HG02973 (cell line): ENCODE measurements around the gene TMEFF2.
"Not testable (repeated sequence)": the region's sequence is repeated elsewhere in the genome, so short reads cannot be mapped to it uniquely, and the experiment has no call there.

ENCODE experiments used
- ATAC-seq: cut with Tn5 transposase; IDR thresholded peaks from one replicate; pipeline ENCODE4 v1.9.1; 2021; ENCODE audit warnings: moderate library complexity; ENCODE audit not compliant: unreplicated experiment

Gene TMEFF2

GRCh38 chr2:192130312-192130711 is 64.4 kb downstream of the TMEFF2 start:
- not testable (repeated sequence) for ATAC-seq

- ATAC-seq = no peak
Measured at GRCh38 chr2:192128655-192129054, 66.1 kb downstream of the TMEFF2 start.

GRCh38 chr2:192127434-192127833 is 67.3 kb downstream of the TMEFF2 start:
- ATAC-seq = no peak

- ATAC-seq = no peak
Measured at GRCh38 chr2:192126912-192127311, 67.8 kb downstream of the TMEFF2 start.

- no peak for ATAC-seq
Measured at GRCh38 chr2:192126426-192126825, 68.3 kb downstream of the TMEFF2 start.

GRCh38 chr2:192124571-192124970 is 70.2 kb downstream of the TMEFF2 start:
- no peak for ATAC-seq

GRCh38 chr2:192123847-192124246 is 70.9 kb downstream of the TMEFF2 start:
- no peak for ATAC-seq

GRCh38 chr2:192122946-192123345 is 71.8 kb downstream of the TMEFF2 start:
- ATAC-seq = no peak

- ATAC-seq = no peak
Measured at GRCh38 chr2:192122141-192122540, 72.6 kb downstream of the TMEFF2 start.

- ATAC-seq = no peak
Measured at GRCh38 chr2:192119536-192119935, 75.2 kb downstream of the TMEFF2 start.

- ATAC-seq = no peak
Measured at GRCh38 chr2:192117705-192118104, 77.0 kb downstream of the TMEFF2 start.

GRCh38 chr2:192111536-192111935 is 83.2 kb downstream of the TMEFF2 start:
- not testable (repeated sequence) for ATAC-seq

- ATAC-seq = no peak
Measured at GRCh38 chr2:192099742-192100141, 95.0 kb downstream of the TMEFF2 start.

GRCh38 chr2:192098814-192099491 is 95.8 kb downstream of the TMEFF2 start:
- ATAC-seq = peak; percentile 80

- no peak for ATAC-seq
Measured at GRCh38 chr2:192091476-192091875, 103.3 kb downstream of the TMEFF2 start.

GRCh38 chr2:192090911-192091310 is 103.8 kb downstream of the TMEFF2 start:
- ATAC-seq = no peak

- no peak for ATAC-seq
Measured at GRCh38 chr2:192087398-192087958, 107.3 kb downstream of the TMEFF2 start.

- no peak for ATAC-seq
Measured at GRCh38 chr2:192082121-192082520, 112.6 kb downstream of the TMEFF2 start.

GRCh38 chr2:192080096-192080495 is 114.6 kb downstream of the TMEFF2 start:
- not testable (repeated sequence) for ATAC-seq

- no peak for ATAC-seq
Measured at GRCh38 chr2:192073878-192074277, 120.9 kb downstream of the TMEFF2 start.

GRCh38 chr2:192072778-192073177 is 122.0 kb downstream of the TMEFF2 start:
- ATAC-seq = no peak

GRCh38 chr2:192072261-192072660 is 122.5 kb downstream of the TMEFF2 start:
- no peak for ATAC-seq

GRCh38 chr2:192070099-192070498 is 124.6 kb downstream of the TMEFF2 start:
- ATAC-seq = no peak
